ENCODE measurements around the gene DBNL. TPM values are rescaled to one million over a fixed set of nuclear protein-coding genes. Genes with fewer than 3 reads are reported as not detected.

Gene DBNL
- total RNA-seq, 1 experiment from 2014 or later, result 111 TPM

- DNase-seq (ENCODE audit: low read depth, low spot score) (no peak), ATAC-seq (no peak)
- POLR2A ChIA-PET, result no interaction called here
Observed at GRCh38 chr7:44051611-44052220, 7.2 kb downstream of the DBNL start.

DNA sequence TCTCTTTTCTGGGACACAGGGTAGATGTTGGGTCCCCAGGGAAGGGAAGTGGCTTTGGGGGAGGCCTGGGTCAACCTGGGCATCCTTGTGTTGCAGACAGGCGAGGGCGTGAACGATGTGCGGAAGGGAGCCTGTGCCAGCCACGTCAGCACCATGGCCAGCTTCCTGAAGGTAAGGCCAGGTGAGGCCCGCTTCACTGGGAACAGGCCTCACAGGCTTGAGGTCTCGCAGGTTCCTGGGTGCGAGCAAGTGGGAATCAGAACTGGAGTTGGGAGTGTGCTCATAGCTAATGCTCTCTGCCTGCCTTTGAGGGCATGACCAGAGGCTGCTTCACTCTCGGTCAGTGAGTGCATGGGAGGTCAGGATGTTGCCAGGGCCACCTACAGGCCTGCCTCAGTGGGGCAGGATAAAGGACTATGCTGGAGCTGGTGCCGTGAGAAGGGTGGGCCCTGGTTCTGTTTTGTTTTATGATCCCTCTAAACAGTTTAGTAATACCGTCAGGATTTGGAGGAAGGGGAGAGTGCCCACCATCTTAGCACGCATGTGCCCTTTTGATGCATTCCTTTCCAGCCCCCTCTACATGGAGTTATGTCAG, 8.4 kb downstream of the DBNL start:
- DNase-seq (ENCODE audit: low read depth, low spot score) (no peak), ATAC-seq (peak; percentile 55)
- ChIA-PET CTCF (no interaction called here), POLR2A (interaction anchor here (0.7 kb wide), 2 partner anchors 13 to 165 kb away, joined by 5 to 9 read pairs; no protein-coding TSS in a partner anchor)
- intact Hi-C loops (cut with micrococcal nuclease; ENCODE audit: unreplicated experiment), result no loop called here
- H3K36me3 ChIP-seq (ENCODE audit: control insufficient read depth, insufficient read depth, low read length), result peaks cover 10% of the 10 kb centered on the region; the same call in 1 of the 2 replicates
- H3K4me1 ChIP-seq (ENCODE audit: control insufficient read depth, insufficient read depth, low read length), result no peaks in the 10 kb centered on the region
- no peak for TF ChIP-seq CTCF (IDR thresholded peaks at IDR 0.05)
- TF ChIP-seq, protein P1, sequence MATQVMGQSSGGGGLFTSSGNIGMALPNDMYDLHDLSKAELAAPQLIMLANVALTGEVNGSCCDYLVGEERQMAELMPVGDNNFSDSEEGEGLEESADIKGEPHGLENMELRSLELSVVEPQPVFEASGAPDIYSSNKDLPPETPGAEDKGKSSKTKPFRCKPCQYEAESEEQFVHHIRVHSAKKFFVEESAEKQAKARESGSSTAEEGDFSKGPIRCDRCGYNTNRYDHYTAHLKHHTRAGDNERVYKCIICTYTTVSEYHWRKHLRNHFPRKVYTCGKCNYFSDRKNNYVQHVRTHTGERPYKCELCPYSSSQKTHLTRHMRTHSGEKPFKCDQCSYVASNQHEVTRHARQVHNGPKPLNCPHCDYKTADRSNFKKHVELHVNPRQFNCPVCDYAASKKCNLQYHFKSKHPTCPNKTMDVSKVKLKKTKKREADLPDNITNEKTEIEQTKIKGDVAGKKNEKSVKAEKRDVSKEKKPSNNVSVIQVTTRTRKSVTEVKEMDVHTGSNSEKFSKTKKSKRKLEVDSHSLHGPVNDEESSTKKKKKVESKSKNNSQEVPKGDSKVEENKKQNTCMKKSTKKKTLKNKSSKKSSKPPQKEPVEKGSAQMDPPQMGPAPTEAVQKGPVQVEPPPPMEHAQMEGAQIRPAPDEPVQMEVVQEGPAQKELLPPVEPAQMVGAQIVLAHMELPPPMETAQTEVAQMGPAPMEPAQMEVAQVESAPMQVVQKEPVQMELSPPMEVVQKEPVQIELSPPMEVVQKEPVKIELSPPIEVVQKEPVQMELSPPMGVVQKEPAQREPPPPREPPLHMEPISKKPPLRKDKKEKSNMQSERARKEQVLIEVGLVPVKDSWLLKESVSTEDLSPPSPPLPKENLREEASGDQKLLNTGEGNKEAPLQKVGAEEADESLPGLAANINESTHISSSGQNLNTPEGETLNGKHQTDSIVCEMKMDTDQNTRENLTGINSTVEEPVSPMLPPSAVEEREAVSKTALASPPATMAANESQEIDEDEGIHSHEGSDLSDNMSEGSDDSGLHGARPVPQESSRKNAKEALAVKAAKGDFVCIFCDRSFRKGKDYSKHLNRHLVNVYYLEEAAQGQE (IDR thresholded peaks at IDR 0.05; ENCODE audit: insufficient read depth in 1 of 2, low read depth in 2 of 2, low read length in 1 of 2), result peak in 1 of 2 experiments; percentile 83; a peak in 3 of 4 replicates
- BruUV-seq (replicated peaks), result no TSS peak
- H3K9me3 ChIP-seq (ENCODE audit: control insufficient read depth, insufficient read depth, low read depth, low read length), result no peaks in the 10 kb centered on the region
- no peaks in the 10 kb centered on the region for H3K27me3 ChIP-seq (ENCODE audit: control insufficient read depth, insufficient read depth, low read length)
- H3K27ac ChIP-seq (ENCODE audit: low read length), result no peak overlapping the region
- in situ Hi-C loops (cut with HindIII; ENCODE audit: low pct_unique_long_range_greater_than_20kb, low sequenced_read_pairs), result no loop called here
- H3K4me3 ChIP-seq (ENCODE audit: low read depth in 2 of 2, low read length in 2 of 2), result no peak overlapping the region

More at GRCh38 chr7:44051611-44052220, 7.2 kb downstream of the DBNL start:
- in situ Hi-C loops (cut with HindIII; ENCODE audit: low pct_unique_long_range_greater_than_20kb, low sequenced_read_pairs) (no loop called here), intact Hi-C loops (cut with micrococcal nuclease; ENCODE audit: unreplicated experiment) (no loop called here)
- Histone ChIP-seq H3K4me3 (ENCODE audit: low read depth in 2 of 2, low read length in 2 of 2) (no peak overlapping the region), H3K36me3 (ENCODE audit: control insufficient read depth, insufficient read depth, low read length) (0 out of 2 replicates have a peak, but pooled peaks cover 8% of the 10 kb centered on the region), H3K27ac (ENCODE audit: low read length) (no peak overlapping the region), H3K9me3 (ENCODE audit: control insufficient read depth, insufficient read depth, low read depth, low read length) (no peaks in the 10 kb centered on the region), H3K4me1 (ENCODE audit: control insufficient read depth, insufficient read depth, low read length) (no peaks in the 10 kb centered on the region), H3K27me3 (ENCODE audit: control insufficient read depth, insufficient read depth, low read length) (no peaks in the 10 kb centered on the region)
- TF ChIP-seq POLR2AphosphoS5 (IDR thresholded peaks at IDR 0.05; ENCODE audit: low read depth, low read length) (no peak), SIN3A (IDR thresholded peaks at IDR 0.05; ENCODE audit: borderline replicate concordance, insufficient read depth, low read depth, low read length) (no peak), CTCF (IDR thresholded peaks at IDR 0.05) (no peak), TCF7L2 (IDR thresholded peaks at IDR 0.05; ENCODE audit: low read depth, low read length) (no peak)
- TF ChIP-seq, protein P1 (IDR thresholded peaks at IDR 0.05; ENCODE audit: insufficient read depth in 1 of 2, low read depth in 2 of 2, low read length in 1 of 2), result no peak
- BruUV-seq (replicated peaks), result no TSS peak
- CTCF ChIA-PET, result no interaction called here
